ENCODE measurements around the gene EXPH5. TPM values are rescaled to one million over a fixed set of nuclear protein-coding genes. Genes with fewer than 3 reads are reported as not detected.

Gene EXPH5
- total and polyA plus RNA-seq, 9 of the 15 experiments (the other 6 are each of a cell fraction or from before 2014, with no cell fraction given), result 1.3 to 8.5 (median 4.8) TPM

DNA sequence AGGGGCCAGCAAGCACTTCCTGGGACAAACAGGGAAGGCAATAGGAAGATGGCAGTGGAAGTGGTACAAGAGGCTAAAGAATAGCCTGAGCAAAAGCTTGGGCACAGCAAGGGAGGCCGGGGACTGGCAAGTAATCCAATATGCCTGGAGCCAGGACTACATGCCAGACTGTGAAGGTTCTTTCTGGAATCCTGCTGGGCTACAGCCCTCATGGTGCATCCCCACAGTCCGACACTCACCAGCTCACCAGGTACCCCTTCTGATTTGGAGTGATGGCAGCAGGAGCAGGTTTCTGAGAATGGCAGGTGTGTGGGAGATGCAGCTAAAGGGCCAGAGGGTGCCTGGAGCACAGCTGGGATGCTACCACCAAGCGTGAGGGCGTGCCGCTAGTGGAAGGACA is 63.1 kb downstream of the EXPH5 start:
- Histone ChIP-seq H3K27me3 (ENCODE audit: control insufficient read depth in 2 of 2, insufficient read depth in 2 of 2, low read length in 2 of 2) (no peaks in the 10 kb centered on the region), H3K36me3 (ENCODE audit: control insufficient read depth, insufficient read depth, low read length) (peaks cover 4% of the 10 kb centered on the region; the same call in 1 of the 3 replicates), H3K9me3 (replicated peaks; ENCODE audit: control insufficient read depth, insufficient read depth, low read depth, low read length) (no peaks in the 10 kb centered on the region), H2AFZ (ENCODE audit: low read depth, low read length) (no peak overlapping the region), H3K9ac (ENCODE audit: insufficient read depth in 1 of 2, low read depth in 2 of 2, low read length in 2 of 2) (no peak overlapping the region), H3K4me1 (replicated peaks in 1 of 2; ENCODE audit: control insufficient read depth in 2 of 2, insufficient read depth in 2 of 2, low read length in 2 of 2) (peaks cover 0 to 5% of the 10 kb centered on the region in 2 experiments; a peak in 3 of 5 replicates), H3K79me2 (ENCODE audit: control insufficient read depth, insufficient read depth, low read length) (no peaks in the 10 kb centered on the region), H4K20me1 (replicated peaks; ENCODE audit: control insufficient read depth, insufficient read depth, low read length) (no peaks in the 10 kb centered on the region), H3K4me3 (no peak overlapping the region), H3K4me2 (ENCODE audit: insufficient read depth, low read length) (no peak overlapping the region), H3K9me1 (ENCODE audit: control insufficient read depth, insufficient read depth, low read length) (no peaks in the 10 kb centered on the region), H3K27ac (ENCODE audit: extremely low read depth, low read depth, low read length) (no peak overlapping the region)
- ATAC-seq (no peak), FAIRE-seq (no peak), DNase-seq (ENCODE audit: extremely low read depth in 1 of 4, low spot score in 3 of 4) (no peak)
- WGBS (ENCODE audit: insufficient coverage, low coverage, missing lambda C conversion rate), result 88% methylated on average over 5 of the region's 5 CpGs
- ChIA-PET POLR2A (interaction anchor here (1.3 kb wide), 2 partner anchors 10 to 21 kb away, joined by 4 to 6 read pairs; no protein-coding TSS in a partner anchor), CTCF (ENCODE audit: low intra/inter-chr PET ratio) (no interaction called here)
- intact Hi-C loops (cut with micrococcal nuclease) (no loop called here), in situ Hi-C loops (cut with MboI) (no loop called here)
- no TSS peak for BruUV-seq (replicated peaks)
- TF ChIP-seq ZNF830 (CRISPR knock-in tag; IDR thresholded peaks at IDR 0.05) (no peak), BRF1 (IDR thresholded peaks at IDR 0.05; ENCODE audit: borderline replicate concordance, extremely low read depth, insufficient read length) (no peak), RBM14 (IDR thresholded peaks at IDR 0.05; ENCODE audit: borderline replicate concordance, insufficient read depth, low read depth, low read length) (no peak), ZNF766 (CRISPR knock-in tag; conservative IDR thresholded peaks at IDR 0.05) (no peak), FOXJ2 (tag; IDR thresholded peaks at IDR 0.05) (no peak), NR4A1 (CRISPR knock-in tag; IDR thresholded peaks at IDR 0.05) (no peak), NR4A1 (tag; IDR thresholded peaks at IDR 0.05) (no peak), HNRNPK (IDR thresholded peaks at IDR 0.05; ENCODE audit: low read depth, low read length, poor library complexity, severe bottlenecking) (no peak), NFE2 (IDR thresholded peaks at IDR 0.05; ENCODE audit: low read depth) (no peak), HOXB6 (CRISPR knock-in tag; IDR thresholded peaks at IDR 0.05; ENCODE audit: borderline replicate concordance) (no peak), HDAC8 (tag; IDR thresholded peaks at IDR 0.05) (no peak), DPF2 (IDR thresholded peaks at IDR 0.05) (no peak), SP2 (IDR thresholded peaks at IDR 0.05; ENCODE audit: extremely low read depth, low read depth, low read length, poor library complexity, severe bottlenecking) (no peak), ETV5 (CRISPR knock-in tag; IDR thresholded peaks at IDR 0.05; ENCODE audit: low read depth) (no peak)
- TF ChIP-seq, protein P1, sequence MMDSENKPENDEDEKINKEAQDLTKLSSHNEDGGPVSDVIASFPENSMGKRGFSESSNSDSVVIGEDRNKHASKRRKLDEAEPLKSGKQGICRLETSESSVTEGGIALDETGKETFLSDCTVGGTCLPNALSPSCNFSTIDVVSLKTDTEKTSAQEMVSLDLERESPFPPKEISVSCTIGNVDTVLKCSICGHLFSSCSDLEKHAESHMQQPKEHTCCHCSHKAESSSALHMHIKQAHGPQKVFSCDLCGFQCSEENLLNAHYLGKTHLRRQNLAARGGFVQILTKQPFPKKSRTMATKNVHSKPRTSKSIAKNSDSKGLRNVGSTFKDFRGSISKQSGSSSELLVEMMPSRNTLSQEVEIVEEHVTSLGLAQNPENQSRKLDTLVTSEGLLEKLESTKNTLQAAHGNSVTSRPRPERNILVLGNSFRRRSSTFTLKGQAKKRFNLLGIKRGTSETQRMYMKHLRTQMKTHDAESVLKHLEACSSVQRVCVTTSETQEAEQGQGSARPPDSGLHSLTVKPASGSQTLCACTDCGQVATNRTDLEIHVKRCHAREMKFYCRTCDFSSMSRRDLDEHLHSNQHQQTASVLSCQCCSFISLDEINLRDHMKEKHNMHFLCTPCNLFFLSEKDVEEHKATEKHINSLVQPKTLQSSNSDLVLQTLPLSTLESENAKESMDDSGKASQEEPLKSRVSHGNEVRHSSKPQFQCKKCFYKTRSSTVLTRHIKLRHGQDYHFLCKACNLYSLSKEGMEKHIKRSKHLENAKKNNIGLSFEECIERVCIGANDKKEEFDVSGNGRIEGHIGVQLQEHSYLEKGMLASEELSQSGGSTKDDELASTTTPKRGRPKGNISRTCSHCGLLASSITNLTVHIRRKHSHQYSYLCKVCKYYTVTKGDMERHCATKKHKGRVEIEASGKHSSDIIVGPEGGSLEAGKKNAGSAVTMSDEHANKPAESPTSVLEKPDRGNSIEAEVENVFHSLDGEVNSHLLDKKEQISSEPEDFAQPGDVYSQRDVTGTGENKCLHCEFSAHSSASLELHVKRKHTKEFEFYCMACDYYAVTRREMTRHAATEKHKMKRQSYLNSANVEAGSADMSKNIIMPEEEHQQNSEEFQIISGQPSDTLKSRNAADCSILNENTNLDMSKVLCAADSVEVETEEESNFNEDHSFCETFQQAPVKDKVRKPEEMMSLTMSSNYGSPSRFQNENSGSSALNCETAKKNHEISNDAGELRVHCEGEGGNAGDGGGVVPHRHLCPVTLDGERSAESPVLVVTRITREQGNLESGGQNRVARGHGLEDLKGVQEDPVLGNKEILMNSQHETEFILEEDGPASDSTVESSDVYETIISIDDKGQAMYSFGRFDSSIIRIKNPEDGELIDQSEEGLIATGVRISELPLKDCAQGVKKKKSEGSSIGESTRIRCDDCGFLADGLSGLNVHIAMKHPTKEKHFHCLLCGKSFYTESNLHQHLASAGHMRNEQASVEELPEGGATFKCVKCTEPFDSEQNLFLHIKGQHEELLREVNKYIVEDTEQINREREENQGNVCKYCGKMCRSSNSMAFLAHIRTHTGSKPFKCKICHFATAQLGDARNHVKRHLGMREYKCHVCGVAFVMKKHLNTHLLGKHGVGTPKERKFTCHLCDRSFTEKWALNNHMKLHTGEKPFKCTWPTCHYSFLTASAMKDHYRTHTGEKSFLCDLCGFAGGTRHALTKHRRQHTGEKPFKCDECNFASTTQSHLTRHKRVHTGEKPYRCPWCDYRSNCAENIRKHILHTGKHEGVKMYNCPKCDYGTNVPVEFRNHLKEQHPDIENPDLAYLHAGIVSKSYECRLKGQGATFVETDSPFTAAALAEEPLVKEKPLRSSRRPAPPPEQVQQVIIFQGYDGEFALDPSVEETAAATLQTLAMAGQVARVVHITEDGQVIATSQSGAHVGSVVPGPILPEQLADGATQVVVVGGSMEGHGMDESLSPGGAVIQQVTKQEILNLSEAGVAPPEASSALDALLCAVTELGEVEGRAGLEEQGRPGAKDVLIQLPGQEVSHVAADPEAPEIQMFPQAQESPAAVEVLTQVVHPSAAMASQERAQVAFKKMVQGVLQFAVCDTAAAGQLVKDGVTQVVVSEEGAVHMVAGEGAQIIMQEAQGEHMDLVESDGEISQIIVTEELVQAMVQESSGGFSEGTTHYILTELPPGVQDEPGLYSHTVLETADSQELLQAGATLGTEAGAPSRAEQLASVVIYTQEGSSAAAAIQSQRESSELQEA (IDR thresholded peaks at IDR 0.05; ENCODE audit: low read depth), result no peak
